Measurements from ENCODE around the gene SLC4A4.

Gene SLC4A4

GRCh38 chr4:71554025-71554424, 215.2 kb downstream of the SLC4A4 start (continued):
- TF ChIP-seq PATZ1 (tag by site-specific recombination; IDR thresholded peaks at IDR 0.05) (no peak), ZNF488 (tag by site-specific recombination; IDR thresholded peaks at IDR 0.05) (no peak), ZNF701 (tag by site-specific recombination; IDR thresholded peaks at IDR 0.05) (no peak), ZNF768 (tag by site-specific recombination; IDR thresholded peaks at IDR 0.05) (no peak), ZFHX2 (tag by site-specific recombination; conservative IDR thresholded peaks at IDR 0.05) (no peak), TRIM28 (IDR thresholded peaks at IDR 0.05; ENCODE audit: borderline replicate concordance, low read length) (no peak), BCL6B (tag by site-specific recombination; IDR thresholded peaks at IDR 0.05) (no peak)

GRCh38 chr4:71558248-71558647, 219.4 kb downstream of the SLC4A4 start:
- TF ChIP-seq ZNF280C (tag by site-specific recombination; IDR thresholded peaks at IDR 0.05) (no peak), BCL6B (tag by site-specific recombination; IDR thresholded peaks at IDR 0.05) (no peak), HIC1 (tag by site-specific recombination; IDR thresholded peaks at IDR 0.05) (no peak), ZNF26 (tag by site-specific recombination; IDR thresholded peaks at IDR 0.05) (no peak), ZNF391 (tag by site-specific recombination; IDR thresholded peaks at IDR 0.05; ENCODE audit: borderline replicate concordance, low read depth) (no peak)
- ChIA-PET CTCF (no interaction called here), POLR2A (no interaction called here)
- no peak overlapping the region for H3K27ac ChIP-seq (ENCODE audit: extremely low read depth, low read depth, low read length)
- no peaks in the 10 kb centered on the region for H3K36me3 ChIP-seq (ENCODE audit: control insufficient read depth in 2 of 2, insufficient read depth in 1 of 2, low read length in 2 of 2)
- H3K4me3 ChIP-seq (ENCODE audit: low read depth, low read length): no peak overlapping the region
- H3K9me3 ChIP-seq (ENCODE audit: control insufficient read depth, insufficient read depth, low read depth, low read length): no peaks in the 10 kb centered on the region
- no peaks in the 10 kb centered on the region for H3K4me1 ChIP-seq (ENCODE audit: control insufficient read depth, insufficient read depth, low read length)

Data from HEK293 (cell line).